Measurements from ENCODE around the gene COA1.
"Not testable (repeated sequence)": the region's sequence is repeated elsewhere in the genome, so short reads cannot be mapped to it uniquely, and the experiment has no call there.

Gene COA1

DNA sequence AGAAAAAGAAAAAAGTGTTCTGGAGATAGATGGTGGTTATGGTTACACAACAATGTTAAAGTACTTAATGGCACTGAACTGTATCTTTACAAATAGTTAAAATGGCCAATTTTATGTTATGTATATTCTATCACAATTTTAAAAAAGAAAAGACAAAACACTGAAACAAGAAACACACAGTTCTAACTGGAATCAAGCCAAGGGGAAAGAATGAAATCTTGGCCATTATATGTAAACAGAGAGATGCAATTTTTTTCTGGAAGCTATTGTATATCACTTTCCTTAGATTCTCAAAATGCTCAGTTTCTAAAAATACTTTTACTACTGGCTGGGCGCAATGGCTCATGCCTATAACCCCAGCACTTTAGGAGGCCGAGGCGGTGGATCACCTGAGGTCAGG lies 4.1 kb downstream of the COA1 start:
- DNase-seq = no peak

DNA sequence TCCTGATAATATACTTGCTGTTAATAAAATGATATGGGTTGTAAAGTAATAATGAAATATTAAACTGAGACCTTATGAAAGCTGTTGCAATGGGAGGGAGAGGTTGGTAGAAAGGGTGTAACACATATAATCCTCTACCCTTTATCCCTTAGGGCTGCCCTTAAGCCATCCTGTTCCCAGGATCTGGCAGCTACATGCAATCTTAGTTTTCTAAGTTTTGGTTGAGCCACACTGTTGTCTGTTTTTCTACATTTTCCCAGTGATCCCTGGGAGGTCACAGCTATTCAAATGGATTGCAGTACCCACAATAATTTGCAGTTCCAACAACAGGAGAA lies 6.3 kb downstream of the COA1 start:
- DNase-seq = no peak

DNA sequence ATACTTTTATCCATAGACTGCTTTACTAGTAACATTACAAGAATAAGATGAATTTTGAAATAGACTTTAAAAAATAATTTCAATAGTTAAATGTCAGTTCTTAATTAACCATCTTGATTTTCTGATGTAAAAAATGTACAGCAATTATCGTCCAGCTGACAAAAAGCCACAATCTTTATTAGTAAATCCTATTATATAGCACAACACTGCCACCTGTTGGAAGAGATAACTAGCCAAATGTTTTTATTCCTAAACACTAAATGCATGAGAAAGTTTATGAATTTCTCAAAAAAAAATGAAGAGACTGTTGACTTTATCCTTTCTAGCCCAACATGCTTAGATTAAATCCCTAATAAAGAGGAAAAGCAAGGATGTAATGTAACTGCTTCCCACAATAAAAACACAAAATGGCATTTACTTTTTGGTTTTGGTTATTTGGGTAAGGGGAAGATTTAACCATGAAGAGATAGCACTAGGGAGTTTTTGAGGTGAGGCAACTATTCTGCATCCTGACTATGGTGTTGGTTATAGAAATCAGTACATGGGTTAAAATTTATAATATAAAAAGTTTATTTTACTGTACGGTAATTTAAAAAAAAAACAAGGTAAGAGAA lies 8.0 kb downstream of the COA1 start:
- no peak for DNase-seq

DNA sequence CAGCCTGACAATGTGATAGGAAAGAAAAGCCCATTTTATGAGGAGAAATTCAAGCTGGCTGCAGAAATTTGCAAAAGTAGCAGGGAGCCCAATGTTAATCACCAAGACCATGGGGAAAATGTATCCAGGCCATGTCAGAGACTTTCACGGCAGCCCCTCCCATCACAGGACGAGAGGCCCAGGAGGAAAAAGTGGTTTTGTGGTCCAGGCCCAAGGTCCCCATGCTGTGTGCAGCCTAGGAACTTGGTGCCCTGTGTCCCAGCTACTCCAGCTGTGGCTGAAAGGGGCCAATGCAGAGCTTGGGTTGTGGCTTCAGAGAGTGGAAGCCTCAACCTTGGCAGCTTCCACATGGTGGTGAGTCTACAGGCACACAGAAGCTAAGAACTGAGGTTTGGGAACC lies 12.7 kb downstream of the COA1 start:
- DNase-seq = no peak

- DNase-seq = not testable (repeated sequence)
Measured at GRCh38 chr7:43715966-43716365, 13.4 kb downstream of the COA1 start.

- no peak for DNase-seq
Measured at GRCh38 chr7:43711503-43711902, 17.8 kb downstream of the COA1 start.

DNA sequence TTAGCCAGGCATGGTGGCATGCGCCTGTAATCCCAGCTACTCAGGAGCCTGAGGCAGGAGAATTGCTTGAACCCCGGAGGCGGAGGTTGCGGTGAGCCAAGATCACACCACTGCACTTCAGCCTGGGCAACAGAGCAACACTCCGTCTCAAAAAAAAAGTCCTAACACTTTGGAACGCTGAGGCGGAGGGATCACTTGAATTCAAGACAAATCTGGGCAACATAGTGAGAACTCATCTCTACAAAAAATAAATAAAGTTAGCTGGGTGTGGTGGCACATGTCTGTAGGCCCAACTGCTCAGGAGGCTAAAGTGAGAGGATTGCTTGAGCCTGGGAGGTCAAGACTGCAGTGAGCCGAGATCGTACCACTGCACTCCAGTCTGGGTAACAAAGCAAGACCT lies 21.3 kb downstream of the COA1 start:
- DNase-seq = not testable (repeated sequence)

DNA sequence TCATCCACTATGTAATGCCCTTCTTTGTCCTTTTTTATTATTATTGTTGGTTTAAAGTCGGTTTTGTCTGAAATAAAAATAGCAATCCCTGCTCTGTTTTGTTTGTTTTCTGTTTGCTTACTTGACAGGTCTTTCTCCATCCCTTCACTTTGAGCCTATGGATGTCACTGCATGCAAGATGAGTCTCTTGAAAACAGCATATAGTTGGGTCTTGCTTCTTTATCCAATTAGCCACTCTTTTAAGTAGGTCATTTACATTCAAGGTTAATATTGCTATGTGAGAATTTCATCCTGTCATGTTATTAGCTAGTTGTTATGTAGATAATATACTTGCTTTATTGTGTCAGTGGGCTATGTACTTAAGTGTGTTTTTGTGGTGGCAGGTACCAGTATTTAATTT lies 25.8 kb downstream of the COA1 start:
- DNase-seq = no peak

GRCh38 chr7:43702974-43703373 lies 26.3 kb downstream of the COA1 start:
- DNase-seq = no peak

DNA sequence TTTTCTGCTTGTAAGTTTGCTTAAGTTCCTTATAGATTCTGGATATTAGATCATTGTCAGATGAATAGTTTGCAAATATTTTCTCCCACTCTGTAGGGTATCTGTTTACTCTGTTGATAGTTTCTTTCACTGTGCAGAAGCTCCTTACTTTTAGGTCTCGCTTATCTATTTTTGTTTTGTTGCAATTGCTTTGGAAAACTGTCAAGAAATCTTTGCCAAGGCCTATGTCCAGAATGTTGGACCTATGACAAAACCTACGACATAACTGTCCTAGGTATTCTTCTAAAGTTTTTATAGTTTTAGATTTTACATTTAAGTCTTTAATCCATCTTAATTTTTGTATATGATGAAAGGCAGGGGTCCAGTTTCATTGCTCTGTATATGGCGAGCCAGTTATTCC lies 27.4 kb downstream of the COA1 start:
- DNase-seq = no peak

DNA sequence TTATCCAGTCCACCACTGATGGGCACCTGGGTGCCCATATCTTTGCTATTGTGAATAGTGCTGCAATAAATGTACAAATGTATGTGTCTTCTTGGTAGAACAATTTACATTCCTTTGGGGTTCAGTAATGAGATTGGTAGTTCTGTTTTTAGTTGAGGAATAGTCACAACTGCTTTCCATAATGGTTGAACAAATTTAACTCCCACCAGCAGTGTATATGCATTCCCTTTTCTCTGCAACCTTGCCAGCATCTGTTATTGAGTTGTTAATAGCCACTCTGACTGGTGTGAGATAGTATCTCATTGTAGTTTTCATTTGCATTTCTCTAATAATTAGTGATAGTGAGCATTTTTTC lies 27.8 kb downstream of the COA1 start:
- no peak for DNase-seq

DNA sequence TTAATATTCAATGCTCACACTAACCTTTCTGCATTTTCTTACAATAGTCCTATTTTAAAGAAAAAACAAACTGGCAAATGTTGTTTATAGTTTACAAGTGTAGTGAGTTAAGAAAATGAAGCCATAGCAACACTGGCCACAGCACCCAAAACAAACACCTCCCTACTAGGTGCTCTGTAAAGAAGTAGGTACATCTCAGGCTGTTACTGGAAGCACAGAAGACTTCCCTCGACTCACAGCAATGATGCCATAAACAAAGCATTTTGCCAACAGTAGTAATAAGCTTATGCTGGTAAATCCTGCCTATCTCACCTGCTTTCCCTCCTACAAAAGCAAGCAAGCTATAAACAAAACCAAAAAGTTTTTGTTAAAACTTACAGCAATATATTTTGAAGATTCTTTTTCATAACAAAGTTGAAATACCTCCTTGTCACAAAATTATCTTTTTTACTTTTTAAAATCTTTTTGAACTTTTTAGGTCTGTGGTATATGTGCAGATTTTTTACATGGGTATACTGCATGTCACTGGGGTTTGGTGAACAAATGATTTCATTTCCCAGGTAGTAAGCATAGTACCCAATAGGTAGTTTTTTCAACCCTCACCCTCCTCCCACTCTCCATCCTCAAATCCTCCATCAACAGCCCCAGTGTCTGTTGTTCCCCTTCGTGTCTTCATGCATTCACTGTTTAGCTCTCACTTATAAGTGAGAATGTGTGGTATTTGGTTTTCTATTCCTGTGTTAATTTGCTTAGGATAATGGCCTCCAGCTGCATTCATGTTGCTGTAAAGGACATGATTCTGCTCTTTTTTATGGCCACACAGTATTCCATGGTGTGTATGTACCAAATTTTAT lies 28.4 kb downstream of the COA1 start:
- DNase-seq = no peak

- no peak for DNase-seq
Measured at GRCh38 chr7:43700059-43700501, 29.2 kb downstream of the COA1 start.

DNA sequence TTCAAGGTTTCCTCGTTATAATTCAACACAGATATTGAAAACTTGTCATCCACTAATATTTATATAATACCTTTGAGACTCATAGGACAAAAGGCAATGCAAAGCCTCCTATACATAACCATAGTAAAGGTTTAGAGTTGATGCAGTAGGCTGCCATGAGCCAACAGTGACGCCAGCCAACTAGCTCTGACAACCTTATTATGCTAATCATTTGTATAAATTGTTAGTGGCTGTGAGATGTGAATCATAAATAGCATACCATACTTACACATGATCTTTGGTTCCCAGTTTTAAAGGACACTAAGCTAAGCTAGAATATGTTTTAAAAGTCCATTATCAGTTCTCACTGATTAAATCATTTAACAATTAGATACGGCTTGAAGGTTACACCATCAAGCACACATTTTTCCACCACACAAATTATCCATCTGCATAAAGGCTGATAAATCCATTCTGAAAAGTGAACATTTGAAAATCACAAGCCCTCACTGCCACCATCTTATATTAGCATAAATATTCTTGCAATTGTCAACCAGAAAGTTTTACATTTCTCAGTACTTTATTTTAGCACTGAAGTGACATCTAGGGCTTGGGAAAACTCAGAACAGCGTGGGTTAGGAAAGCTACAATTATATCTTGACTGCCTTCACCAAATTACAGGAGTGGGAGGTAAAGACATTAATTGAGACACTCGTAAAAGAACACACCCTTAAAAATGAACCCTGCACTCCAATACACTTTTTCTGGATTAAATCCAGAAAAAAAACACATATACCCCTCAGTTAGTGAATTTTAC lies 30.7 kb downstream of the COA1 start:
- DNase-seq = no peak

GRCh38 chr7:43697690-43698089 lies 31.6 kb downstream of the COA1 start:
- no peak for DNase-seq

GRCh38 chr7:43695365-43695764 lies 34.0 kb downstream of the COA1 start:
- DNase-seq = no peak

- no peak for DNase-seq
Measured at GRCh38 chr7:43694399-43694748, 34.9 kb downstream of the COA1 start.

GRCh38 chr7:43693687-43694398 lies 35.5 kb downstream of the COA1 start:
- DNase-seq = no peak

DNA sequence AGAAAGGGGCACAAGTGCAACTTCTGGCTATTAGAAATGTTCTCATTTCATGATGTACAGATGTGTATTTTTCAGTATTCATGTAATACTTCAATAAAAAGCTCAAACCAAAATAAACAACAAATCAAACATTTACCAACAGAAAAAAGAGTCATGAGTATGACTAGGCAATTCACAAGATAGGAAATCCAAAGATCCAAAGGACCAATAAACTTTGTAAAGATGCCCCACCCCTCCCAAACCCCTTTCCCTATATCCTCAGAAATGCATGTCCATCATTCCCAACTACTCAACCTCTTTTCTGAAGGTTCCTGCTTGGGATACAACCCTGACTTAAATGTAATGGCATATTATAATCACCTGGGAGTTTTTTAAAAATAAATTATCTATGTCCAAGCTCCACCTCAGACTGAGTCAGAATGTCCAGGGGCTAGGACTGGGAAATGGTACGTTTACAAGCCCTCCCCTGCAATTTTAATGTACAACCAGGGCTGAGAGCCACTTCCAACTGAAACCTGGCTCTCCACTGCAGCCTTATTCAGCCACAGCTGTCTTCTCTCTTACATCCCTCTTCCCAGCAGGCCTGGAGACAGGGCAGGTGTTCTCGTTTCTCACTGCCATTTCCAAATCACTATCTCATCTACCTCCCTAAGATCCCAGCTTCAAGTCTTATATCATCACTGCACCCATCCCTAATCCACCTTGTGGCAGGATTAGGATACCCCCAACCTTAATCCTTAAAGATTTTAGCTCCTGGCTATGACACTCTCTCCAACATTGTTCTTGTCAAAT lies 36.5 kb downstream of the COA1 start:
- no peak for DNase-seq

DNA sequence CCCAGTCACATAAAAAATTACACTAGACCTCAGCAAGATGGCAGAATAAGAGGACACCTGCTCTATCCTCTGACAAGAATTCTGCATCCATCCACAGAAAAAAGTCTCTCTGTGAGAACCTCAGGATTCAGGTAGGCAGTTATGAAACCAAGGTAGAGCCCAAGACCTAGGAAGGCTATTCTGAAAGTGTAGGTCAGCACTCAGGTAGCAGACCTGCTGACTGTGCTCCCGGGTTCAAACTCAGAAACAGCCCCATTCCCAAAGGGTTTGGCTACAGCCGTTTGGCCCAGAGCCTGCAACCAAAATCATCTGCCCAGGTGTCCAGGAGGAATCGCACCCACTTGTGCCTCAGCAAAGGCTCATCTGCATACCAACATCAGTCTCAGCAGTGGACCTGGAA lies 37.7 kb downstream of the COA1 start:
- no peak for DNase-seq

DNA sequence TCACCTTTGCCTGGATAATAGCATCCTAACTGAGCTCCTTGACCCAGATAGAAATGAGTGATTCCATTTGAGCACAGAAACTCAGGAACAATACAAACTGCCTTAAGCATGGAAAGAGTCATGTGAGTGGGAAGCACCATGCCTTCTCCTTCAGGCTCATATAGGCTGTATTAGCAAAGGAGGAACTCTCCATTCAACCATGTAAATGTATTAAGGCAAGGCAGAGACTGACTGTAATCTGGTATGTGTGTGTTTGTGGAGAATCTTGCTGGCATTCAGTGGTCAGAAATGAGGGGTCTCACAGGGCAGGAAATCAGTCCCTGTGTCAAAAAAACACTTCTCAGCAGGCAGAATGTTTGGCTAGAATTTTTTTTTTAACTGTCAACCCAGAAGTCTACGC lies 40.2 kb downstream of the COA1 start:
- no peak for DNase-seq

- not testable (repeated sequence) for DNase-seq
Measured at GRCh38 chr7:43687866-43688265, 41.5 kb downstream of the COA1 start.

- DNase-seq = no peak
Measured at GRCh38 chr7:43686991-43687390, 42.3 kb downstream of the COA1 start.

Data from islet precursor cell (in vitro differentiated cells).